HepG2 (cell line): Measurements from ENCODE around the gene BMERB1.

Source experiments
- EZH2 ChIP-seq: conservative IDR thresholded peaks from 2 replicates; pipeline ENCODE4 v1.6.1; 2012; ENCODE audit warnings: mild to moderate bottlenecking, low read depth, low read length, moderate library complexity
- NCOR1 ChIP-seq: fragments of 200-600 bp; sonication (generic); IDR thresholded peaks from 2 replicates; pipeline ENCODE4 v1.7.0; 2017; ENCODE audit warnings: antibody characterized with exemption, low read length, borderline replicate concordance
- TAF15 ChIP-seq: fragments of 200-400 bp; formaldehyde crosslinking; IDR thresholded peaks from one replicate; pipeline ENCODE4 v1.6.1; 2018; ENCODE audit warnings: mild to moderate bottlenecking, low read depth, low read length; ENCODE audit not compliant: poor library complexity, severe bottlenecking
- ZFP1 ChIP-seq: IDR thresholded peaks from 2 replicates; pipeline ENCODE4 v1.6.1; 2016
- ZGPAT ChIP-seq: IDR thresholded peaks from 2 replicates; pipeline ENCODE4 v1.6.1; 2016; ENCODE audit warnings: mild to moderate bottlenecking
- ZNF7 ChIP-seq: IDR thresholded peaks from 2 replicates; pipeline ENCODE4 v1.6.1; 2016; ENCODE audit warnings: missing biosample characterization, missing genetic modification reagents
- ZNF703 ChIP-seq: sonication (generic); formaldehyde crosslinking; IDR thresholded peaks from 2 replicates; pipeline ENCODE4 v1.5.1; 2020; ENCODE audit warnings: missing genetic modification reagents, mild to moderate bottlenecking, moderate library complexity, borderline replicate concordance
- ZSCAN21 ChIP-seq: sonication (generic); formaldehyde crosslinking; IDR thresholded peaks from 2 replicates; pipeline ENCODE4 v1.8.0; 2022; ENCODE audit warnings: mild to moderate bottlenecking, missing genetic modification reagents, moderate library complexity, borderline replicate concordance

- TF ChIP-seq ZSCAN21 (no peak), ZGPAT (CRISPR knock-in tag) (no peak), NCOR1 (no peak), ZFP1 (CRISPR knock-in tag) (no peak), ZNF7 (CRISPR knock-in tag) (no peak), ZNF703 (CRISPR knock-in tag) (no peak), EZH2 (no peak), TAF15 (no peak)
Measured at GRCh38 chr16:15602285-15603044, 168.1 kb downstream of the BMERB1 start.
